IMR-90 (cell line): ENCODE data around the gene KCNMA1. TPM values are rescaled to one million over a fixed set of nuclear protein-coding genes. Genes with fewer than 3 reads are reported as not detected.
A peak's percentile ranks its signal among the peaks of the same experiment; 100 is the strongest.

Experiments used
- ATAC-seq: fragments of 200-7000 bp; cut with Tn5 transposase; 2 replicates; pipeline ENCODE4 v1.9.1; 2020; ENCODE audit warnings: low read depth, mild to moderate bottlenecking, moderate library complexity
- BruUV-seq: library from RNA; stranded (reverse); fragments of 400-500 nt; replicated peaks from 2 replicates; lab custom pipeline; 2021; lab: Mats Ljungman, UMichigan
- CTCF ChIA-PET: fragments of 300-600 bp; formaldehyde crosslinking; extraction: SDS; loops from one replicate; lab custom pipeline; 2021; ENCODE audit warnings: antibody characterized with exemption; lab: Yijun Ruan, JAX
- POLR2A ChIA-PET: fragments of 300-600 bp; sonication (Branson Sonifier 250); formaldehyde crosslinking; loops from one replicate; lab custom pipeline; 2022; ENCODE audit warnings: antibody characterized with exemption; ENCODE audit not compliant: unreplicated experiment; lab: Charles Lee
- DNase-seq: peaks from one replicate; pipeline ENCODE4 v3.0.0; 2013
- H2AFZ ChIP-seq: replicated peaks from 2 replicates; pipeline ENCODE3; 2013; ENCODE audit warnings: low read length, mild to moderate bottlenecking; ENCODE audit not compliant: poor library complexity
- H2AK5ac ChIP-seq: 2 replicates; pipeline ENCODE4 v1.6.1; 2013; ENCODE audit warnings: low read depth, low read length, inconsistent platforms
- H2AK9ac ChIP-seq: replicated peaks from 2 replicates; pipeline ENCODE3; 2013; ENCODE audit warnings: mild to moderate bottlenecking, low read depth, low read length, moderate library complexity; ENCODE audit not compliant: poor library complexity
- H2BK120ac ChIP-seq: 2 replicates; pipeline ENCODE4 v1.6.1; 2013; ENCODE audit warnings: low read depth, low read length, inconsistent platforms
- H2BK15ac ChIP-seq: 3 replicates; pipeline ENCODE4 v1.6.1; 2013; ENCODE audit warnings: low read depth, low read length, inconsistent platforms
- H2BK20ac ChIP-seq: 2 replicates; pipeline ENCODE4 v1.6.1; 2013; ENCODE audit warnings: low read depth, mild to moderate bottlenecking, inconsistent platforms, low read length, moderate library complexity
- H2BK5ac ChIP-seq: 2 replicates; pipeline ENCODE4 v1.6.1; 2013; ENCODE audit warnings: mild to moderate bottlenecking, low read depth, low read length, inconsistent platforms; ENCODE audit not compliant: poor library complexity, severe bottlenecking
- H3K14ac ChIP-seq: replicated peaks from 2 replicates; pipeline ENCODE4 v1.6.1; 2013; ENCODE audit warnings: low read depth, low read length, inconsistent platforms
- H3K18ac ChIP-seq: 2 replicates; pipeline ENCODE4 v1.6.1; 2013; ENCODE audit warnings: low read depth, low read length, control low read depth
- H3K23ac ChIP-seq: 2 replicates; pipeline ENCODE4 v1.6.1; 2013; ENCODE audit warnings: low read depth, low read length, inconsistent platforms
- H3K27ac ChIP-seq: 2 replicates; pipeline ENCODE4 v1.5.1; 2013; ENCODE audit warnings: mild to moderate bottlenecking, control low read depth, low read length; ENCODE audit not compliant: insufficient read depth
- H3K27me3 ChIP-seq: 2 replicates; pipeline ENCODE4 v1.6.1; 2013; ENCODE audit warnings: low read length; ENCODE audit not compliant: control insufficient read depth, insufficient read depth
- H3K36me3 ChIP-seq: 2 replicates; pipeline ENCODE4 v1.6.1; 2013; ENCODE audit warnings: low read length, mixed read lengths; ENCODE audit not compliant: control insufficient read depth, insufficient read depth
- H3K4ac ChIP-seq: 2 replicates; pipeline ENCODE4 v1.6.1; 2013; ENCODE audit warnings: low read depth, low read length, inconsistent platforms
- H3K4me1 ChIP-seq: 2 replicates; pipeline ENCODE4 v1.6.1; 2013; ENCODE audit warnings: low read length, mixed read lengths; ENCODE audit not compliant: control insufficient read depth, insufficient read depth
- H3K4me2 ChIP-seq: 2 replicates; pipeline ENCODE4 v1.6.1; 2013; ENCODE audit warnings: low read depth, mild to moderate bottlenecking, control low read depth, low read length, moderate library complexity
- H3K4me3 ChIP-seq: 2 replicates; pipeline ENCODE4 v1.5.1; 2013; ENCODE audit warnings: low read depth, mild to moderate bottlenecking, control low read depth, low read length, moderate library complexity; ENCODE audit not compliant: insufficient read depth
- H3K56ac ChIP-seq: 2 replicates; pipeline ENCODE4 v1.6.1; 2013; ENCODE audit warnings: low read length, inconsistent platforms; ENCODE audit not compliant: insufficient read depth; ENCODE audit errors: extremely low read depth
- H3K79me1 ChIP-seq, 2 experiments: 2 replicates each; pipeline ENCODE4 v1.6.1; 2013; ENCODE audit warnings: low read length in 2 of 2, inconsistent platforms in 1 of 2, low read depth in 1 of 2
- H3K9ac ChIP-seq: 2 replicates; pipeline ENCODE4 v1.6.1; 2013; ENCODE audit warnings: low read depth, low read length, control low read depth
- H3K9me1 ChIP-seq: 2 replicates; pipeline ENCODE4 v1.6.1; 2013; ENCODE audit warnings: low read length, inconsistent platforms; ENCODE audit not compliant: insufficient read depth
- H3K9me3 ChIP-seq: 2 replicates; pipeline ENCODE4 v1.6.1; 2013; ENCODE audit warnings: low read length; ENCODE audit not compliant: control insufficient read depth, insufficient read depth
- H4K20me1 ChIP-seq: 2 replicates; pipeline ENCODE4 v1.6.1; 2013; ENCODE audit warnings: low read length, inconsistent platforms; ENCODE audit not compliant: insufficient read depth
- H4K5ac ChIP-seq: 2 replicates; pipeline ENCODE4 v1.6.1; 2013; ENCODE audit warnings: mild to moderate bottlenecking, low read depth, low read length, control low read depth
- H4K8ac ChIP-seq, 2 experiments: 2 replicates each; pipeline ENCODE4 v1.6.1; 2013; ENCODE audit warnings: low read depth in 2 of 2, low read length in 2 of 2, control low read depth in 1 of 2, inconsistent platforms in 1 of 2
- H4K91ac ChIP-seq: 2 replicates; pipeline ENCODE4 v1.6.1; 2013; ENCODE audit warnings: low read depth, low read length, inconsistent platforms; ENCODE audit not compliant: insufficient read depth
- BHLHE40 ChIP-seq: fragments of 150-350 bp; IDR thresholded peaks from 2 replicates; pipeline ENCODE4 v1.6.1; 2016; ENCODE audit warnings: mild to moderate bottlenecking, low read depth, low read length
- CEBPB ChIP-seq: IDR thresholded peaks from 2 replicates; pipeline ENCODE4 v1.6.1; 2012; ENCODE audit warnings: low read depth, low read length, improper control_type of control experiment
- CHD1 ChIP-seq: IDR thresholded peaks from 2 replicates; pipeline ENCODE4 v1.6.1; 2012; ENCODE audit warnings: low read depth, low read length, improper control_type of control experiment
- FOS ChIP-seq: fragments of 150-350 bp; IDR thresholded peaks from 2 replicates; pipeline ENCODE4 v1.6.1; 2016; ENCODE audit warnings: low read depth, low read length
- MAFK ChIP-seq: IDR thresholded peaks from 2 replicates; pipeline ENCODE4 v1.6.1; 2012; ENCODE audit warnings: low read depth, low read length, improper control_type of control experiment
- MAZ ChIP-seq: IDR thresholded peaks from 2 replicates; pipeline ENCODE4 v1.6.1; 2012; ENCODE audit warnings: low read depth, mild to moderate bottlenecking, low read length, improper control_type of control experiment, moderate library complexity, borderline replicate concordance
- MXI1 ChIP-seq: IDR thresholded peaks from 2 replicates; pipeline ENCODE4 v1.6.1; 2012; ENCODE audit warnings: low read depth, mild to moderate bottlenecking, low read length, moderate library complexity, borderline replicate concordance
- NFE2L2 ChIP-seq: fragments of 150-350 bp; IDR thresholded peaks from 2 replicates; pipeline ENCODE4 v1.6.1; 2016; ENCODE audit warnings: low read depth, mild to moderate bottlenecking, low read length
- POLR2A ChIP-seq: IDR thresholded peaks from 2 replicates; pipeline ENCODE4 v1.6.1; 2012; ENCODE audit warnings: mild to moderate bottlenecking, low read depth, low read length
- RAD21 ChIP-seq: IDR thresholded peaks from 2 replicates; pipeline ENCODE4 v1.6.1; 2012; ENCODE audit warnings: low read length, improper control_type of control experiment
- RCOR1 ChIP-seq: IDR thresholded peaks from 2 replicates; pipeline ENCODE4 v1.6.1; 2012; ENCODE audit warnings: mild to moderate bottlenecking, low read length, improper control_type of control experiment; ENCODE audit not compliant: insufficient replicate concordance
- RFX5 ChIP-seq: IDR thresholded peaks from 2 replicates; pipeline ENCODE4 v1.8.0; 2012; ENCODE audit warnings: low read depth, mild to moderate bottlenecking, low read length, moderate library complexity
- SMC3 ChIP-seq: fragments of 150-350 bp; IDR thresholded peaks from 2 replicates; pipeline ENCODE4 v1.6.1; 2016; ENCODE audit warnings: low read depth, mild to moderate bottlenecking, antibody characterized with exemption, low read length, moderate library complexity
- WGBS, 2 experiments: methylation state at CpG; one replicate each; pipeline versions ENCODE4 v1.1.5 to v1.1.7; 2013; ENCODE audit warnings: missing lambda C conversion rate in 2 of 2; ENCODE audit not compliant: insufficient read length in 1 of 2; ENCODE audit errors: extremely low coverage in 2 of 2; 5-methylcytosine and 5-hydroxymethylcytosine counted together
- dilution Hi-C: fragments of 300-500 bp; cut with HindIII; formaldehyde crosslinking; loops from one replicate; pipeline ENCODE4 v1.14.3; 2018; ENCODE audit warnings: low sequenced_read_pairs; ENCODE audit not compliant: unreplicated experiment
- in situ Hi-C: fragments of 300-500 bp; cut with MboI; formaldehyde crosslinking; loops from 3 replicates; pipeline ENCODE4 v1.14.3; 2019; ENCODE audit warnings: low sequenced_read_pairs, inconsistent platforms, mixed read lengths
- intact Hi-C: fragments of 100-400 bp; cut with micrococcal nuclease; formaldehyde crosslinking; loops from 2 replicates; pipeline ENCODE4 v1.10.0; 2022
- polyA plus RNA-seq, 3 experiments: library from polyadenylated mRNA; depleted of rRNA; stranded (reverse); fragments of >200 nt; gene quantifications; 2 replicates each; pipeline ENCODE4 v1.2.3, GENCODE V29; 2012; ENCODE audit warnings: low replicate concordance in 1 of 3
- total RNA-seq: library from RNA; depleted of rRNA; stranded (reverse); fragments of >200 nt; gene quantifications from 2 replicates; pipeline ENCODE4 v1.2.3, GENCODE V29; 2012
- TF ChIP-seq, protein P1 (sequence below): conservative IDR thresholded peaks from 2 replicates; pipeline ENCODE4 v1.5.1; 2012; ENCODE audit warnings: mild to moderate bottlenecking, low read depth, low read length, improper control_type of control experiment
- TF ChIP-seq, protein P2 (sequence below): fragments of 150-350 bp; IDR thresholded peaks from 2 replicates; pipeline ENCODE4 v1.6.1; 2016; ENCODE audit warnings: low read depth, mild to moderate bottlenecking, low read length, moderate library complexity, borderline replicate concordance

Gene KCNMA1
- total and polyA plus RNA-seq, 2 of the 4 experiments (the other 2 are of a cell fraction) = 25.6 to 29.6 TPM

DNA sequence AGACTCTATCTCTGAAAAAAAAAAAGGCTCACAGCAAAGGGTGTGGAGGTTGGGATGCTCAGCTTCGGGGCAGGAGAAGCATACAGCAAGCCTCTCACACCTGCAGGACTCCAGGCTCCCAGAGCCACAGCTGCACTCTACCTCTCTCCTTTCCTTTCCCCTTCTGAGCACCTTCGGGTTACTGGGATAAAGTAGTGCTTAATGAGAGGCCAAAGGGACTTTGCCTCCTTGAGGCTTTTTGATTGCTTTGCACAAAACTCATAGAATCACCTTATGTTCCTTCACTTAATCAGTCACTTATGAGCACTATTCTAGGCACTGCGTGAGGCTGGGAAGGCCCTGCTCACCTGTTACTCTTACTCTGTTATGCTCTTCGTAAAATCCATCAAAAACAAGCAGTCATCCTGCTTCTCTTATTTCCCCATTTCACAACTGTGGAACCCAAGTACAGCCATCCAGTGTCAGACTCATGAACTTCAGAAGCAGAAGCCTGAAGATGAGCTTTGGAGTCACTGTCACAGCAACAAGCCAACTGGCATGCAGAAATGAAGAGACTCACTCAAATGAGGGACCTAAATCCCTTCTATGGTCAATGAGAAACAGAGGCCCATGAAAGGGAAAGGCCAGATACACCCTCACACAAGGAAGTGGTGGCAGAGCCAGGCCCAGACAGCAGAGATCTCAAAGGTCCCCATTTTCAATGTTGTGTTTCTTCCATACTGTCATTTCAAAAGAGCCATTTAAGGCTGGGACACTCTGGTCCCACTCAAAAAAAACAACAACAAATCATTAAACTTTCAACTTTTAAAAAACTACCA lies 205.4 kb downstream of the KCNMA1 start:
- ChIA-PET POLR2A (no interaction called here), CTCF (no interaction called here)
- BruUV-seq = no TSS peak
- Histone ChIP-seq H4K8ac (no peak overlapping the region), H2BK20ac (no peak overlapping the region), H4K91ac (no peak overlapping the region; the same call in 1 of the 2 replicates), H3K56ac (no peak overlapping the region), H3K9me3 (no peaks in the 10 kb centered on the region), H3K23ac (no peak overlapping the region), H3K79me1 (0 out of 4 replicates have a peak, but pooled peaks cover 0 to 2% of the 10 kb centered on the region in 2 experiments), H3K27me3 (no peaks in the 10 kb centered on the region), H3K27ac (no peak overlapping the region), H3K4me3 (no peak overlapping the region), H3K4me1 (peaks cover 8% of the 10 kb centered on the region), H2BK15ac (no peak overlapping the region; the same call in 2 of the 3 replicates), H2AK5ac (no peak overlapping the region), H4K20me1 (no peaks in the 10 kb centered on the region), H3K14ac (no peak overlapping the region), H2AFZ (no peak overlapping the region), H3K36me3 (no peaks in the 10 kb centered on the region), H2BK5ac (no peak overlapping the region), H2BK120ac (no peak overlapping the region), H3K4me2 (no peak overlapping the region), H2AK9ac (no peak overlapping the region), H4K5ac (no peak overlapping the region), H3K4ac (peak overlapping the region; percentile 2; the same call in 1 of the 2 replicates), H3K18ac (no peak overlapping the region), H3K9ac (no peak overlapping the region), H3K9me1 (peaks cover 7% of the 10 kb centered on the region)
- intact Hi-C loops (no loop called here), dilution Hi-C loops (no loop called here), in situ Hi-C loops (no loop called here)
- ATAC-seq (no peak), DNase-seq (no peak)
- WGBS, 2 experiments = 83% methylated on average over 1 of the region's 4 CpGs; no CpG with 5 or more reads in 1 of the 2 experiments
- no peak for TF ChIP-seq RFX5
- no peak for TF ChIP-seq FOS
- TF ChIP-seq RCOR1 = no peak
- no peak for TF ChIP-seq MXI1
- TF ChIP-seq CHD1 = no peak
- TF ChIP-seq MAZ = no peak
- no peak for TF ChIP-seq CEBPB
- no peak for TF ChIP-seq SMC3
- TF ChIP-seq, protein P1, sequence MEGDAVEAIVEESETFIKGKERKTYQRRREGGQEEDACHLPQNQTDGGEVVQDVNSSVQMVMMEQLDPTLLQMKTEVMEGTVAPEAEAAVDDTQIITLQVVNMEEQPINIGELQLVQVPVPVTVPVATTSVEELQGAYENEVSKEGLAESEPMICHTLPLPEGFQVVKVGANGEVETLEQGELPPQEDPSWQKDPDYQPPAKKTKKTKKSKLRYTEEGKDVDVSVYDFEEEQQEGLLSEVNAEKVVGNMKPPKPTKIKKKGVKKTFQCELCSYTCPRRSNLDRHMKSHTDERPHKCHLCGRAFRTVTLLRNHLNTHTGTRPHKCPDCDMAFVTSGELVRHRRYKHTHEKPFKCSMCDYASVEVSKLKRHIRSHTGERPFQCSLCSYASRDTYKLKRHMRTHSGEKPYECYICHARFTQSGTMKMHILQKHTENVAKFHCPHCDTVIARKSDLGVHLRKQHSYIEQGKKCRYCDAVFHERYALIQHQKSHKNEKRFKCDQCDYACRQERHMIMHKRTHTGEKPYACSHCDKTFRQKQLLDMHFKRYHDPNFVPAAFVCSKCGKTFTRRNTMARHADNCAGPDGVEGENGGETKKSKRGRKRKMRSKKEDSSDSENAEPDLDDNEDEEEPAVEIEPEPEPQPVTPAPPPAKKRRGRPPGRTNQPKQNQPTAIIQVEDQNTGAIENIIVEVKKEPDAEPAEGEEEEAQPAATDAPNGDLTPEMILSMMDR = no peak
- no peak for TF ChIP-seq RAD21
- TF ChIP-seq BHLHE40 = no peak
- TF ChIP-seq, protein P2, sequence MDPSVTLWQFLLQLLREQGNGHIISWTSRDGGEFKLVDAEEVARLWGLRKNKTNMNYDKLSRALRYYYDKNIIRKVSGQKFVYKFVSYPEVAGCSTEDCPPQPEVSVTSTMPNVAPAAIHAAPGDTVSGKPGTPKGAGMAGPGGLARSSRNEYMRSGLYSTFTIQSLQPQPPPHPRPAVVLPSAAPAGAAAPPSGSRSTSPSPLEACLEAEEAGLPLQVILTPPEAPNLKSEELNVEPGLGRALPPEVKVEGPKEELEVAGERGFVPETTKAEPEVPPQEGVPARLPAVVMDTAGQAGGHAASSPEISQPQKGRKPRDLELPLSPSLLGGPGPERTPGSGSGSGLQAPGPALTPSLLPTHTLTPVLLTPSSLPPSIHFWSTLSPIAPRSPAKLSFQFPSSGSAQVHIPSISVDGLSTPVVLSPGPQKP = no peak
- no peak for TF ChIP-seq POLR2A
- TF ChIP-seq NFE2L2 = no peak
- no peak for TF ChIP-seq MAFK
